GM12891 (cell line): ENCODE data around the gene C16orf74.

ENCODE experiments used
- POLR2A ChIP-seq: IDR thresholded peaks from 2 replicates; pipeline ENCODE4 v1.6.1; 2011; ENCODE audit warnings: low read depth, low read length, control low read depth
- POLR2AphosphoS5 ChIP-seq: IDR thresholded peaks from 2 replicates; pipeline ENCODE4 v1.6.1; 2011; ENCODE audit warnings: low read depth, low read length, control low read depth
- POU2F2 ChIP-seq: IDR thresholded peaks from 2 replicates; pipeline ENCODE4 v1.6.1; 2011; ENCODE audit warnings: low read depth, mild to moderate bottlenecking, control low read depth, low read length, moderate library complexity
- SPI1 ChIP-seq: IDR thresholded peaks from 2 replicates; pipeline ENCODE4 v1.6.1; 2011; ENCODE audit warnings: low read depth, low read length, control low read depth
- TAF1 ChIP-seq: IDR thresholded peaks from 2 replicates; pipeline ENCODE4 v1.6.1; 2011; ENCODE audit warnings: low read depth, low read length, control low read depth

- no peak for TF ChIP-seq TAF1
- TF ChIP-seq POLR2A = no peak
- TF ChIP-seq POLR2AphosphoS5 = no peak
- no peak for TF ChIP-seq SPI1
- TF ChIP-seq POU2F2 = no peak
Measured at GRCh38 chr16:85735946-85736345, 14.9 kb downstream of the C16orf74 start.
